K562 (cell line): ENCODE results near the gene RPL27A. TPM values are rescaled to one million over a fixed set of nuclear protein-coding genes. Genes with fewer than 3 reads are reported as not detected.

ENCODE experiments used
- ATF6 ChIP-seq: sonication (generic); formaldehyde crosslinking; IDR thresholded peaks from 2 replicates; pipeline ENCODE4 v1.4.0; 2020; ENCODE audit warnings: mild to moderate bottlenecking, missing genetic modification reagents
- C11orf30 ChIP-seq: fragments of 450-650 bp; IDR thresholded peaks from 2 replicates; pipeline ENCODE4 v1.6.1; 2016; ENCODE audit warnings: low read depth, mild to moderate bottlenecking
- CREB3L1 ChIP-seq: fragments of 450-650 bp; IDR thresholded peaks from 2 replicates; pipeline ENCODE4 v1.6.1; 2014; ENCODE audit warnings: low read depth, mild to moderate bottlenecking, moderate library complexity, borderline replicate concordance
- DDX20 ChIP-seq: fragments of 450-650 bp; IDR thresholded peaks from 2 replicates; pipeline ENCODE4 v1.6.1; 2016; ENCODE audit warnings: missing genetic modification characterization, low read depth, mild to moderate bottlenecking, missing compliant biosample characterization, moderate library complexity
- ELF2 ChIP-seq: fragments of 250-450 bp; sonication (Bioruptor Pico); IDR thresholded peaks from 2 replicates; pipeline ENCODE4 v1.5.0; 2021; ENCODE audit warnings: mild to moderate bottlenecking
- HLTF ChIP-seq: fragments of 450-650 bp; IDR thresholded peaks from 2 replicates; pipeline ENCODE4 v1.6.1; 2016
- HMGXB4 ChIP-seq: sonication (generic); formaldehyde crosslinking; IDR thresholded peaks from 2 replicates; pipeline ENCODE4 v1.8.1; 2023; ENCODE audit warnings: mild to moderate bottlenecking, missing genetic modification reagents
- MCM2 ChIP-seq: fragments of 450-650 bp; IDR thresholded peaks from 2 replicates; pipeline ENCODE4 v1.6.1; 2017; ENCODE audit warnings: low read depth, mild to moderate bottlenecking
- NBN ChIP-seq: fragments of 450-650 bp; IDR thresholded peaks from 2 replicates; pipeline ENCODE4 v1.6.1; 2016; ENCODE audit warnings: low read depth, mild to moderate bottlenecking
- PHTF2 ChIP-seq: fragments of 250-450 bp; sonication (Bioruptor Pico); IDR thresholded peaks from 2 replicates; pipeline ENCODE4 v1.5.0; 2021; ENCODE audit warnings: mild to moderate bottlenecking
- PYGO2 ChIP-seq: fragments of 450-650 bp; IDR thresholded peaks from 2 replicates; pipeline ENCODE4 v1.6.1; 2016; ENCODE audit warnings: mild to moderate bottlenecking, missing genetic modification characterization, moderate library complexity, missing compliant biosample characterization
- TEAD2 ChIP-seq: fragments of 450-650 bp; IDR thresholded peaks from 2 replicates; pipeline ENCODE4 v1.6.1; 2016; ENCODE audit warnings: missing genetic modification characterization, control low read depth, missing compliant biosample characterization
- TEAD4 ChIP-seq, 2 experiments: sonication (generic) in 1 of 2; formaldehyde crosslinking in 1 of 2; IDR thresholded peaks; 2 replicates each; pipeline versions ENCODE4 v1.6.1 to v1.8.0; 2012 to 2022; ENCODE audit warnings: borderline replicate concordance in 1 of 2, inconsistent platforms in 1 of 2, low read length in 1 of 2, mild to moderate bottlenecking in 1 of 2, missing genetic modification reagents in 1 of 2
- ZBTB5 ChIP-seq: fragments of 450-650 bp; IDR thresholded peaks from 2 replicates; pipeline ENCODE4 v1.6.1; 2017; ENCODE audit warnings: antibody characterized with exemption
- ZNF263 ChIP-seq: sonication (generic); formaldehyde crosslinking; IDR thresholded peaks from 2 replicates; pipeline ENCODE4 v1.8.0; 2022; ENCODE audit warnings: mild to moderate bottlenecking, missing genetic modification reagents, borderline replicate concordance
- ZNF395 ChIP-seq: fragments of 200-800 bp; sonication (Bioruptor generic); IDR thresholded peaks from 2 replicates; pipeline ENCODE4 v1.6.1; 2017; ENCODE audit warnings: missing genetic modification characterization, missing compliant biosample characterization
- ZZZ3 ChIP-seq: fragments of 450-650 bp; IDR thresholded peaks from 2 replicates; pipeline ENCODE4 v1.6.1; 2016; ENCODE audit warnings: antibody characterized with exemption, mild to moderate bottlenecking, moderate library complexity
- polyA plus RNA-seq, 8 experiments: library from polyadenylated mRNA; depleted of rRNA in 4 of 8; stranded (reverse) in 5 of 8; unstranded in 3 of 8; fragments of >200 nt; fragmentation: Nextera tagmentation in 2 of 8; fragmentation: Illumina TruSeq in 1 of 8; extraction: Ambion mirVana in 2 of 8; extraction: Trizol in 1 of 8; gene quantifications; 2 replicates each; pipeline versions ENCODE4 v1.2.1 to v1.2.3, GENCODE V29; 2011 to 2014; ENCODE audit warnings: inconsistent platforms in 1 of 8, missing spikeins in 1 of 8
- total RNA-seq, 7 experiments: library from RNA; depleted of rRNA in 6 of 7; stranded (reverse); fragments of >200 nt in 6 of 7; fragmentation: Illumina TruSeq in 2 of 7; extraction: Trizol in 2 of 7; gene quantifications; 2 replicates each; pipeline versions ENCODE4 v1.2.1 to v1.2.3, GENCODE V29; 2011 to 2021; ENCODE audit warnings: low replicate concordance in 1 of 7

RPL27A gene
- total and polyA plus RNA-seq, 9 of the 15 experiments (the other 6 are each of a cell fraction or from before 2014, with no cell fraction given): 790 to 4,241 (median 2,267) TPM

- TF ChIP-seq HMGXB4 (CRISPR knock-in tag): 0 out of 2 replicates have a peak, but pooled peaks have one; percentile 22
- TF ChIP-seq C11orf30: peak; percentile 66; the same call in 1 of the 2 replicates
- peak; percentile 59; the same call in 1 of the 2 replicates for TF ChIP-seq ZNF395 (CRISPR knock-in tag)
- TF ChIP-seq HLTF: peak; percentile 45; the same call in 1 of the 2 replicates
- no peak for TF ChIP-seq DDX20 (tag)
- peak; percentile 65; the same call in 1 of the 2 replicates for TF ChIP-seq ZNF263 (CRISPR knock-in tag)
- 0 out of 2 replicates have a peak, but pooled peaks have one; percentile 84 for TF ChIP-seq ZZZ3
- no peak for TF ChIP-seq PHTF2
- TF ChIP-seq MCM2: no peak
- peak; percentile 87 for TF ChIP-seq ELF2 (CRISPR knock-in tag)
- peak; percentile 26; the same call in 1 of the 2 replicates for TF ChIP-seq TEAD4 (IDR thresholded peaks at IDR 0.05; ENCODE audit: low read length)
- TF ChIP-seq TEAD4 (CRISPR knock-in tag; IDR thresholded peaks at IDR 0.05; ENCODE audit: borderline replicate concordance): peak; percentile 43; the same call in 1 of the 2 replicates
- no peak for TF ChIP-seq NBN
- TF ChIP-seq ATF6: peak; percentile 43; the same call in 1 of the 2 replicates
- peak; percentile 88 for TF ChIP-seq CREB3L1
- 0 out of 2 replicates have a peak, but pooled peaks have one; percentile 12 for TF ChIP-seq PYGO2 (tag)
- no peak for TF ChIP-seq TEAD2
- no peak for TF ChIP-seq ZBTB5
These were observed at the start of gene RPL27A, which contains the start of gene TRIM66 (continued) for GRCh38 chr11:8682303-8683114.
